DOHH2 (cell line): Measurements from ENCODE around the gene ADARB1.

Experiments
- H3F3A ChIP-seq: fragments of 200-600 bp; sonication (generic), shearing (Covaris generic); 2 replicates; pipeline ENCODE4 v1.6.0; 2016; ENCODE audit warnings: antibody characterized with exemption, mild to moderate bottlenecking; ENCODE audit not compliant: control insufficient read depth, insufficient read depth
- H3K27ac ChIP-seq: fragments of 200-600 bp; sonication (generic); 2 replicates; pipeline ENCODE4 v1.5.1; 2014; ENCODE audit warnings: low read depth, mild to moderate bottlenecking, low read length, moderate library complexity
- H3K27me3 ChIP-seq: fragments of 200-600 bp; sonication (generic); 2 replicates; pipeline ENCODE4 v1.6.1; 2014; ENCODE audit warnings: mild to moderate bottlenecking, low read length, mixed read lengths; ENCODE audit not compliant: control insufficient read depth
- H3K36me3 ChIP-seq: fragments of 200-600 bp; sonication (generic); 2 replicates; pipeline ENCODE4 v1.6.1; 2014; ENCODE audit warnings: mild to moderate bottlenecking, low read length, moderate library complexity, mixed read lengths; ENCODE audit not compliant: control insufficient read depth
- H3K4me1 ChIP-seq: fragments of 200-600 bp; sonication (generic); 2 replicates; pipeline ENCODE4 v1.6.1; 2014; ENCODE audit warnings: mild to moderate bottlenecking, low read length, mixed read lengths; ENCODE audit not compliant: control insufficient read depth
- H3K4me2 ChIP-seq: fragments of 200-600 bp; sonication (generic); 2 replicates; pipeline ENCODE4 v1.6.0; 2014; ENCODE audit warnings: mild to moderate bottlenecking, low read length, moderate library complexity
- H3K4me3 ChIP-seq: fragments of 200-600 bp; sonication (generic); 2 replicates; pipeline ENCODE4 v1.5.1; 2014; ENCODE audit warnings: mild to moderate bottlenecking, low read length, mixed read lengths
- H3K79me2 ChIP-seq: fragments of 200-600 bp; sonication (generic); 2 replicates; pipeline ENCODE4 v1.6.1; 2014; ENCODE audit warnings: mild to moderate bottlenecking, low read length, mixed read lengths; ENCODE audit not compliant: control insufficient read depth
- H3K9me2 ChIP-seq: fragments of 200-600 bp; sonication (generic); replicated peaks from 2 replicates; pipeline ENCODE4 v1.6.1; 2014; ENCODE audit warnings: mild to moderate bottlenecking, low read length, mixed read lengths; ENCODE audit not compliant: control insufficient read depth
- H3K9me3 ChIP-seq: fragments of 200-600 bp; sonication (generic); 2 replicates; pipeline ENCODE4 v1.6.1; 2014; ENCODE audit warnings: antibody characterized with exemption, low read length, mixed read lengths; ENCODE audit not compliant: control insufficient read depth, insufficient read depth
- H4K20me1 ChIP-seq: fragments of 200-600 bp; sonication (generic); 2 replicates; pipeline ENCODE4 v1.6.0; 2014; ENCODE audit warnings: low read depth, mild to moderate bottlenecking, antibody characterized with exemption, low read length, moderate library complexity; ENCODE audit not compliant: control insufficient read depth, insufficient read depth
- EZH2phosphoT487 ChIP-seq: fragments of 200-600 bp; sonication (generic); IDR thresholded peaks from 2 replicates; pipeline ENCODE4 v1.6.1; 2017; ENCODE audit warnings: borderline replicate concordance, mild to moderate bottlenecking, antibody characterized with exemption, low read length, moderate library complexity, mixed read lengths
- TF ChIP-seq, protein P1 (sequence below): fragments of 200-600 bp; sonication (generic); IDR thresholded peaks from one replicate; pipeline ENCODE4 v1.5.1; 2014; ENCODE audit warnings: antibody characterized with exemption, mild to moderate bottlenecking, low read depth, low read length; ENCODE audit not compliant: poor library complexity, severe bottlenecking

Gene ADARB1

DNA sequence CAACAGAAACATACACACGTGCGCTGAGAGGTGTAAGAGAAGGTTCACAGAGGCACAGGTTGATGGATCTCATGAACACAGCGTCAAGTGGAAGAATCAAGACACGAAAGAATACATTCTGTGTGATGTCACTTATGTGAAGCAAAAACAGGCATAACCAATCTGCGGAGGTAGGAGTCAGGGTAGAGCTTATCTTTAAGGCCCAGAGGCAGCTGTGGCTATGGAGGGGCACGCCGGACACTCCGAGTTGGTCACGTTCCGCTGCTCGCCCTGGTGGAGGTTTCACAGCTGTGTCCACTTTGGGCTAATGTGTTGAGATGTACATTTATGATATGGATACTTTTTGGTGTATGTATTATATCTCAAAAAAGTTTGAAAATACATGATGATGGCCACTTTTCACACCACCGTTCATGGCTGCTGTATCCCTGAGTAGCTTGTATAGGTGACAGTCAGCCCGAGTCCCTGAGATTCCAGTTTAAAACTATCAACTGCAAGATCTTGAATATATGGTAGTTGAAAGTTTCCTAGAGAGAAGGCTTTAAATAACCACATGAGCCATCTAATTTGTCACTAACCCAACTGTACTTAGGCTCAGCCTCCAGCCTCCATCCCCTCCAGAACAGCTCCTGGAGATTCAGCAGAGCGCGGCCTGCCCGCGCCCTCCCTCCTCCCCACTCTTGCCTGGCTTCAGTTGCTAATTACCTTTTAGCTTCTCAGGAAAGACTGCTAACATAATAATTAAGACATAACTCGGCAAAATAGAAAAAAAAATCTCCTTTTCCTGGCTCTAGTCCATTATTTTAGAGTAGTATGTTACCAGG, 6.7 kb upstream of the ADARB1 start:
- H3K4me1 ChIP-seq, result no peaks in the 10 kb centered on the region
- no peaks in the 10 kb centered on the region for H3F3A ChIP-seq
- H3K4me2 ChIP-seq, result no peak overlapping the region
- no peak overlapping the region for H3K27ac ChIP-seq
- H4K20me1 ChIP-seq, result no peaks in the 10 kb centered on the region
- H3K9me2 ChIP-seq, result no peaks in the 10 kb centered on the region
- H3K4me3 ChIP-seq, result no peak overlapping the region
- no peaks in the 10 kb centered on the region for H3K9me3 ChIP-seq
- H3K36me3 ChIP-seq, result no peaks in the 10 kb centered on the region
- H3K27me3 ChIP-seq, result no peaks in the 10 kb centered on the region
- H3K79me2 ChIP-seq, result no peaks in the 10 kb centered on the region
- TF ChIP-seq, protein P1, sequence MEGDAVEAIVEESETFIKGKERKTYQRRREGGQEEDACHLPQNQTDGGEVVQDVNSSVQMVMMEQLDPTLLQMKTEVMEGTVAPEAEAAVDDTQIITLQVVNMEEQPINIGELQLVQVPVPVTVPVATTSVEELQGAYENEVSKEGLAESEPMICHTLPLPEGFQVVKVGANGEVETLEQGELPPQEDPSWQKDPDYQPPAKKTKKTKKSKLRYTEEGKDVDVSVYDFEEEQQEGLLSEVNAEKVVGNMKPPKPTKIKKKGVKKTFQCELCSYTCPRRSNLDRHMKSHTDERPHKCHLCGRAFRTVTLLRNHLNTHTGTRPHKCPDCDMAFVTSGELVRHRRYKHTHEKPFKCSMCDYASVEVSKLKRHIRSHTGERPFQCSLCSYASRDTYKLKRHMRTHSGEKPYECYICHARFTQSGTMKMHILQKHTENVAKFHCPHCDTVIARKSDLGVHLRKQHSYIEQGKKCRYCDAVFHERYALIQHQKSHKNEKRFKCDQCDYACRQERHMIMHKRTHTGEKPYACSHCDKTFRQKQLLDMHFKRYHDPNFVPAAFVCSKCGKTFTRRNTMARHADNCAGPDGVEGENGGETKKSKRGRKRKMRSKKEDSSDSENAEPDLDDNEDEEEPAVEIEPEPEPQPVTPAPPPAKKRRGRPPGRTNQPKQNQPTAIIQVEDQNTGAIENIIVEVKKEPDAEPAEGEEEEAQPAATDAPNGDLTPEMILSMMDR, result no peak
- TF ChIP-seq EZH2phosphoT487, result no peak

DNA sequence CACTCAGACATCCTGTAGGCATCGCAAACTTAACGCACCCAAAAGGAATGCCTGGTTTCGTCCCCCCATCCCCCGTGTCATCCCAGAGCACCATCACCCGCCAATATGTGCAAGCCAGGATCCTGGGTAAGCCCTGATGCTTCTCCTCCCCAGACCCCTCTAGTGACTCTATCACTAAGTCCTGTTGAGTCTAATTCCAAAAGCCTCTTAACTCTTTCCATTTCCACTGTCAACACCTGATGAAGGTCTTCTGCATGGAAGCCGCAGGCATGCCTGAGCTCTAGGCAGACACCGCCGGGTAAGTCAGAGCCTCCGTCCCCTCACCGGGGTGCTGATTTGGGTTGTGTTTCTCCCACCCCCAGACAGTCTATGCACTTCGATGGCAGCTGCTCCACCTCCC, 5.3 kb upstream of the ADARB1 start:
- Histone ChIP-seq H3K4me2 (no peak overlapping the region), H3K4me3 (no peak overlapping the region), H3K27ac (no peak overlapping the region), H3K9me2 (no peaks in the 10 kb centered on the region), H3K9me3 (no peaks in the 10 kb centered on the region), H4K20me1 (no peaks in the 10 kb centered on the region), H3K36me3 (no peaks in the 10 kb centered on the region), H3K4me1 (0 out of 2 replicates have a peak, but pooled peaks cover 2% of the 10 kb centered on the region), H3K79me2 (no peaks in the 10 kb centered on the region), H3F3A (no peaks in the 10 kb centered on the region), H3K27me3 (peaks cover 9% of the 10 kb centered on the region)
- TF ChIP-seq, protein P1, result no peak
- no peak for TF ChIP-seq EZH2phosphoT487

DNA sequence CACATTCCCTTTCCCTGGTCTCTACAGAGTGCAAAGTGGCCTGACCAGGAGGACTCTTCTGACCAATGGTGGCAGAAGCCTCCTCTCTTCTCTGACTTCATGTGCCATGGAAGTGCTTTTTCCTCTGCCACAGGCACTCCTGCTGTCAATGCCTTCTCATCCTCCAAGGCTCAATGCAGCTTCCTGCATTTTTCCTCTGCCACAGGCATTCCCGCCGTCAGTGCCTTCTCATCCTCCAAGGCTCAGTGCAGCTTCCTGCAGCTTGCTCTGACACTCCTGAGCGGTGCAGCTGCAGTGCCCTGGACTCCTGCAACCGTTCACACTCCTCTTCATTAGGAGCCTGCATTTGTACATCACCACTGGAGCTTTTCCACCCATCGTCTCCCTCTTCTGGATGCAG, 4.7 kb upstream of the ADARB1 start:
- 0 out of 2 replicates have a peak, but pooled peaks cover 2% of the 10 kb centered on the region for H3K4me1 ChIP-seq
- H4K20me1 ChIP-seq, result no peaks in the 10 kb centered on the region
- TF ChIP-seq, protein P1, result no peak
- TF ChIP-seq EZH2phosphoT487, result no peak
- no peaks in the 10 kb centered on the region for H3K36me3 ChIP-seq
- H3K4me3 ChIP-seq, result no peak overlapping the region
- H3F3A ChIP-seq, result no peaks in the 10 kb centered on the region
- no peaks in the 10 kb centered on the region for H3K9me2 ChIP-seq
- no peaks in the 10 kb centered on the region for H3K9me3 ChIP-seq
- no peak overlapping the region for H3K27ac ChIP-seq
- peaks cover 9% of the 10 kb centered on the region for H3K27me3 ChIP-seq
- H3K79me2 ChIP-seq, result no peaks in the 10 kb centered on the region
- H3K4me2 ChIP-seq, result no peak overlapping the region
